T-helper 2 cell treated with Interferon-gamma antibody and Interleukin-4, amounts not matched to agents 5 μg/mL and 100 μg/mL, for 36 hours (primary cell): ENCODE data around the gene HDAC2.
"Not testable (repeated sequence)": the region's sequence is repeated elsewhere in the genome, so short reads cannot be mapped to it uniquely, and the experiment has no call there.

Source experiments
- DNase-seq: peaks from one replicate; pipeline ENCODE4 v3.0.0; 2021; ENCODE audit warnings: low spot score
- H3K27ac Mint-ChIP-seq: one replicate; pipeline ENCODE4 v1.8.0; 2021; ENCODE audit warnings: mild to moderate bottlenecking, mixed read lengths
- H3K27me3 Mint-ChIP-seq: one replicate; pipeline ENCODE4 v1.8.0; 2021; ENCODE audit warnings: low read depth, mixed read lengths
- H3K36me3 Mint-ChIP-seq: one replicate; pipeline ENCODE4 v1.8.0; 2021; ENCODE audit warnings: low read depth, mixed read lengths
- H3K4me1 Mint-ChIP-seq: one replicate; pipeline ENCODE4 v1.8.0; 2021; ENCODE audit warnings: low read depth, mixed read lengths
- H3K4me3 Mint-ChIP-seq: one replicate; pipeline ENCODE4 v1.8.0; 2022; ENCODE audit warnings: mild to moderate bottlenecking, moderate library complexity, mixed read lengths
- H3K9me3 Mint-ChIP-seq: one replicate; pipeline ENCODE4 v1.8.0; 2021; ENCODE audit warnings: mixed read lengths

The HDAC2 gene

GRCh38 chr6:113994934-113995342, 24.0 kb upstream of the HDAC2 start:
- Mint-ChIP-seq H3K4me1 (peaks cover 4% of the 10 kb centered on the region), H3K4me3 (no peak overlapping the region), H3K9me3 (no peaks in the 10 kb centered on the region), H3K27ac (no peak overlapping the region), H3K27me3 (peaks cover 22% of the 10 kb centered on the region), H3K36me3 (no peaks in the 10 kb centered on the region)
- DNase-seq: peak; percentile 21

- Mint-ChIP-seq H3K36me3 (no peaks in the 10 kb centered on the region), H3K4me1 (no peaks in the 10 kb centered on the region), H3K9me3 (no peaks in the 10 kb centered on the region), H3K27ac (no peak overlapping the region), H3K27me3 (peaks cover 20% of the 10 kb centered on the region), H3K4me3 (no peak overlapping the region)
- DNase-seq: no peak
These were observed 18.7 kb upstream of the HDAC2 start for GRCh38 chr6:113989675-113990074.

- not testable (repeated sequence) for H3K4me1 Mint-ChIP-seq, H3K4me3 Mint-ChIP-seq, H3K36me3 Mint-ChIP-seq, H3K9me3 Mint-ChIP-seq, H3K27ac Mint-ChIP-seq, DNase-seq
- peaks cover 19% of the 10 kb centered on the region for H3K27me3 Mint-ChIP-seq
These were observed 11.7 kb upstream of the HDAC2 start for GRCh38 chr6:113982675-113983074.

GRCh38 chr6:113982055-113982550, 11.2 kb upstream of the HDAC2 start:
- no peaks in the 10 kb centered on the region for H3K9me3 Mint-ChIP-seq
- no peaks in the 10 kb centered on the region for H3K4me1 Mint-ChIP-seq
- DNase-seq: no peak
- H3K27ac Mint-ChIP-seq: no peak overlapping the region
- H3K36me3 Mint-ChIP-seq: no peaks in the 10 kb centered on the region
- no peak overlapping the region for H3K4me3 Mint-ChIP-seq
- H3K27me3 Mint-ChIP-seq: peaks cover 19% of the 10 kb centered on the region

GRCh38 chr6:113980937-113981554, 10.1 kb upstream of the HDAC2 start:
- Mint-ChIP-seq H3K36me3 (no peaks in the 10 kb centered on the region), H3K27me3 (peaks cover 23% of the 10 kb centered on the region), H3K9me3 (no peaks in the 10 kb centered on the region), H3K4me3 (no peak overlapping the region), H3K4me1 (no peaks in the 10 kb centered on the region), H3K27ac (no peak overlapping the region)
- DNase-seq: no peak

- Mint-ChIP-seq H3K27me3 (peaks cover 23% of the 10 kb centered on the region), H3K4me1 (no peaks in the 10 kb centered on the region), H3K4me3 (no peak overlapping the region), H3K27ac (no peak overlapping the region), H3K9me3 (no peaks in the 10 kb centered on the region), H3K36me3 (no peaks in the 10 kb centered on the region)
- DNase-seq: no peak
These were observed 9.0 kb upstream of the HDAC2 start for GRCh38 chr6:113979937-113980336.

- DNase-seq: no peak
- H3K4me3 Mint-ChIP-seq: no peak overlapping the region
- H3K27ac Mint-ChIP-seq: no peak overlapping the region
- H3K27me3 Mint-ChIP-seq: peaks cover 21% of the 10 kb centered on the region
- H3K4me1 Mint-ChIP-seq: no peaks in the 10 kb centered on the region
- H3K9me3 Mint-ChIP-seq: no peaks in the 10 kb centered on the region
- no peaks in the 10 kb centered on the region for H3K36me3 Mint-ChIP-seq
These were observed 7.2 kb upstream of the HDAC2 start for GRCh38 chr6:113978084-113978675.

- no peaks in the 10 kb centered on the region for H3K36me3 Mint-ChIP-seq
- no peak for DNase-seq
- no peak overlapping the region for H3K27ac Mint-ChIP-seq
- no peaks in the 10 kb centered on the region for H3K9me3 Mint-ChIP-seq
- peaks cover 5% of the 10 kb centered on the region for H3K4me1 Mint-ChIP-seq
- peaks cover 21% of the 10 kb centered on the region for H3K27me3 Mint-ChIP-seq
- H3K4me3 Mint-ChIP-seq: no peak overlapping the region
These were observed 5.9 kb upstream of the HDAC2 start for GRCh38 chr6:113976806-113977205.

GRCh38 chr6:113971741-113972140, 793 bp upstream of the HDAC2 start:
- H3K9me3 Mint-ChIP-seq: no peaks in the 10 kb centered on the region
- peaks cover 22% of the 10 kb centered on the region for H3K4me1 Mint-ChIP-seq
- peak overlapping the region; percentile 21 for H3K4me3 Mint-ChIP-seq
- no peak for DNase-seq
- H3K27me3 Mint-ChIP-seq: peaks cover 5% of the 10 kb centered on the region
- H3K36me3 Mint-ChIP-seq: peaks cover 2% of the 10 kb centered on the region
- peak overlapping the region; percentile 99 for H3K27ac Mint-ChIP-seq

- no peaks in the 10 kb centered on the region for H3K27me3 Mint-ChIP-seq
- no peaks in the 10 kb centered on the region for H3K9me3 Mint-ChIP-seq
- H3K27ac Mint-ChIP-seq: peak overlapping the region; percentile 83
- peak overlapping the region; percentile 90 for H3K4me3 Mint-ChIP-seq
- peaks cover 2% of the 10 kb centered on the region for H3K36me3 Mint-ChIP-seq
- DNase-seq: peak; percentile 42
- H3K4me1 Mint-ChIP-seq: peaks cover 25% of the 10 kb centered on the region
These were observed 802 bp downstream of the HDAC2 start for GRCh38 chr6:113969888-113970804.

GRCh38 chr6:113968472-113968871, 2.5 kb downstream of the HDAC2 start:
- H3K4me1 Mint-ChIP-seq: peaks cover 27% of the 10 kb centered on the region
- H3K27ac Mint-ChIP-seq: no peak overlapping the region
- no peak for DNase-seq

GRCh38 chr6:113967777-113968176, 3.2 kb downstream of the HDAC2 start:
- Mint-ChIP-seq H3K9me3 (no peaks in the 10 kb centered on the region), H3K27ac (no peak overlapping the region), H3K36me3 (peaks cover 2% of the 10 kb centered on the region), H3K4me3 (no peak overlapping the region), H3K27me3 (no peaks in the 10 kb centered on the region), H3K4me1 (peaks cover 27% of the 10 kb centered on the region)
- DNase-seq: no peak

More at GRCh38 chr6:113968472-113968871, 2.5 kb downstream of the HDAC2 start:
- H3K27me3 Mint-ChIP-seq: no peaks in the 10 kb centered on the region
- H3K36me3 Mint-ChIP-seq: peaks cover 2% of the 10 kb centered on the region
- no peaks in the 10 kb centered on the region for H3K9me3 Mint-ChIP-seq
- peak overlapping the region; percentile 90 for H3K4me3 Mint-ChIP-seq

- H3K27me3 Mint-ChIP-seq: no peaks in the 10 kb centered on the region
- no peak for DNase-seq
- peaks cover 7% of the 10 kb centered on the region for H3K4me1 Mint-ChIP-seq
- no peaks in the 10 kb centered on the region for H3K9me3 Mint-ChIP-seq
- H3K27ac Mint-ChIP-seq: no peak overlapping the region
- peaks cover 18% of the 10 kb centered on the region for H3K36me3 Mint-ChIP-seq
- H3K4me3 Mint-ChIP-seq: no peak overlapping the region
These were observed 10.2 kb downstream of the HDAC2 start for GRCh38 chr6:113960795-113961194.

GRCh38 chr6:113959235-113959634, 11.7 kb downstream of the HDAC2 start:
- no peak overlapping the region for H3K27ac Mint-ChIP-seq
- H3K4me1 Mint-ChIP-seq: peaks cover 5% of the 10 kb centered on the region
- peaks cover 27% of the 10 kb centered on the region for H3K36me3 Mint-ChIP-seq
- H3K4me3 Mint-ChIP-seq: no peak overlapping the region
- no peak for DNase-seq
- H3K9me3 Mint-ChIP-seq: no peaks in the 10 kb centered on the region
- H3K27me3 Mint-ChIP-seq: no peaks in the 10 kb centered on the region
